Measurements from ENCODE around the gene KLF2. TPM values are rescaled to one million over a fixed set of nuclear protein-coding genes. Genes with fewer than 3 reads are reported as not detected.

The KLF2 gene
- total RNA-seq, 2 donors from 2014 or later: 34.9 to 146 TPM

DNA sequence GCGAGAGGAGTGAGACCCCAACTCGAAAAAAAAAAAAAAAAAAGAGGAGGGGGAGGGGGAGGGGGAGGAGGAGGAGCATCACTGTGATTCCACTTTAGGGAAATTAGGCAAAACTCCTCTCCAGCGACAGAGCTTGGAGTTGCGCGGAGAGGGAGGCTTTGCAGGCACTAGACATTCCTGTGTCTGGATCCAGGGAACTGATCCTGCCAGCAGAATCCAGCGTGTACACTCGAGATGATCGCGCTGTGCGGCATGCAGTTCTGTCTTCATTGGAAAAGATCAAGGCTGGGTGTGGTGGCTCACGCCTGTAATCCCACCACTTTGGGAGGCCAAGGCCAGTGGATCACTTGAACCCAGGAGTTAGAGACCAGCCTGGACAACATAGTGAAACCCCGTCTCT, 29.6 kb upstream of the KLF2 start:
- peak overlapping the region in 1 of 2 donors; percentile 98 for H3K27ac ChIP-seq
- no peak for ATAC-seq (ENCODE audit: insufficient number of reproducible peaks, low FRiP score, low read depth)
- H3K9me3 ChIP-seq: no peaks in the 10 kb centered on the region
- no peaks in the 10 kb centered on the region for H3K36me3 ChIP-seq
- DNase-seq (ENCODE audit: low spot score): no peak
- TF ChIP-seq, protein P1, sequence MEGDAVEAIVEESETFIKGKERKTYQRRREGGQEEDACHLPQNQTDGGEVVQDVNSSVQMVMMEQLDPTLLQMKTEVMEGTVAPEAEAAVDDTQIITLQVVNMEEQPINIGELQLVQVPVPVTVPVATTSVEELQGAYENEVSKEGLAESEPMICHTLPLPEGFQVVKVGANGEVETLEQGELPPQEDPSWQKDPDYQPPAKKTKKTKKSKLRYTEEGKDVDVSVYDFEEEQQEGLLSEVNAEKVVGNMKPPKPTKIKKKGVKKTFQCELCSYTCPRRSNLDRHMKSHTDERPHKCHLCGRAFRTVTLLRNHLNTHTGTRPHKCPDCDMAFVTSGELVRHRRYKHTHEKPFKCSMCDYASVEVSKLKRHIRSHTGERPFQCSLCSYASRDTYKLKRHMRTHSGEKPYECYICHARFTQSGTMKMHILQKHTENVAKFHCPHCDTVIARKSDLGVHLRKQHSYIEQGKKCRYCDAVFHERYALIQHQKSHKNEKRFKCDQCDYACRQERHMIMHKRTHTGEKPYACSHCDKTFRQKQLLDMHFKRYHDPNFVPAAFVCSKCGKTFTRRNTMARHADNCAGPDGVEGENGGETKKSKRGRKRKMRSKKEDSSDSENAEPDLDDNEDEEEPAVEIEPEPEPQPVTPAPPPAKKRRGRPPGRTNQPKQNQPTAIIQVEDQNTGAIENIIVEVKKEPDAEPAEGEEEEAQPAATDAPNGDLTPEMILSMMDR (IDR thresholded peaks at IDR 0.05): no peak
- no peaks in the 10 kb centered on the region for H3K27me3 ChIP-seq (replicated peaks; ENCODE audit: insufficient read depth)
- peaks cover 4 to 24% of the 10 kb centered on the region in 2 donors for H3K4me1 ChIP-seq (ENCODE audit: control insufficient read depth in 1 of 2, low read depth in 2 of 2)
- H3K4me3 ChIP-seq: no peak overlapping the region

- ATAC-seq (ENCODE audit: insufficient number of reproducible peaks, low FRiP score, low read depth) (no peak), DNase-seq (ENCODE audit: low spot score) (no peak)
- Histone ChIP-seq H3K4me1 (ENCODE audit: control insufficient read depth in 1 of 2, low read depth in 2 of 2) (peaks cover 4 to 24% of the 10 kb centered on the region in 2 donors), H3K4me3 (no peak overlapping the region), H3K27ac (no peak overlapping the region), H3K9me3 (no peaks in the 10 kb centered on the region), H3K36me3 (no peaks in the 10 kb centered on the region), H3K27me3 (replicated peaks; ENCODE audit: insufficient read depth) (no peaks in the 10 kb centered on the region)
- TF ChIP-seq, protein P1 (IDR thresholded peaks at IDR 0.05): no peak
Measured at GRCh38 chr19:16296713-16297112, 27.9 kb upstream of the KLF2 start.

GRCh38 chr19:16297575-16298178, 26.9 kb upstream of the KLF2 start:
- Histone ChIP-seq H3K27me3 (replicated peaks; ENCODE audit: insufficient read depth) (no peaks in the 10 kb centered on the region), H3K27ac (no peak overlapping the region), H3K36me3 (no peaks in the 10 kb centered on the region), H3K9me3 (no peaks in the 10 kb centered on the region), H3K4me3 (no peak overlapping the region), H3K4me1 (ENCODE audit: control insufficient read depth in 1 of 2, low read depth in 2 of 2) (peaks cover 4 to 17% of the 10 kb centered on the region in 2 donors)
- DNase-seq (ENCODE audit: low spot score): no peak
- TF ChIP-seq, protein P1 (IDR thresholded peaks at IDR 0.05): no peak
- ATAC-seq (ENCODE audit: insufficient number of reproducible peaks, low FRiP score, low read depth): no peak

DNA sequence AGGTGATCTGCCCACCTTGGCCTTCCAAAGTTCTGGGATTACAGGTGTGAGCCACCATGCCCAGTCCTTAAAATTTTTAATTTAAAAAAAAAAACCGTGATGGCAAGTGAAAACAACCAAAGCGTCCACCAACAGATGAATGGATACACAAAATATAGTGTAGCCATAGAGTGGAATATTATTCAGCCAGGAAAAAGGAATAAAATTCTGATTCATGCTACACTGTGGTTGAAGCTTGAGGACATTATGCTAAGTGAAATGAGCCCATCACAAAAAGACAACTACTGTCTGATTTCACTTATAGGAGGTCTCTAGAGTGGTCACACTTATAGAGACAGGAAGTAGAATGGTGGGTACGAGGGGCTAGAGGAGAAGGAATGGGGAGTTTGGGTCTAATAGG, 26.3 kb upstream of the KLF2 start:
- TF ChIP-seq, protein P1 (IDR thresholded peaks at IDR 0.05): no peak
- no peak overlapping the region for H3K27ac ChIP-seq
- H3K9me3 ChIP-seq: no peaks in the 10 kb centered on the region
- H3K27me3 ChIP-seq (replicated peaks; ENCODE audit: insufficient read depth): no peaks in the 10 kb centered on the region
- DNase-seq (ENCODE audit: low spot score): no peak
- no peak overlapping the region for H3K4me3 ChIP-seq
- ATAC-seq (ENCODE audit: insufficient number of reproducible peaks, low FRiP score, low read depth): no peak
- H3K36me3 ChIP-seq: no peaks in the 10 kb centered on the region
- peaks cover 4 to 16% of the 10 kb centered on the region in 2 donors for H3K4me1 ChIP-seq (ENCODE audit: control insufficient read depth in 1 of 2, low read depth in 2 of 2)

DNA sequence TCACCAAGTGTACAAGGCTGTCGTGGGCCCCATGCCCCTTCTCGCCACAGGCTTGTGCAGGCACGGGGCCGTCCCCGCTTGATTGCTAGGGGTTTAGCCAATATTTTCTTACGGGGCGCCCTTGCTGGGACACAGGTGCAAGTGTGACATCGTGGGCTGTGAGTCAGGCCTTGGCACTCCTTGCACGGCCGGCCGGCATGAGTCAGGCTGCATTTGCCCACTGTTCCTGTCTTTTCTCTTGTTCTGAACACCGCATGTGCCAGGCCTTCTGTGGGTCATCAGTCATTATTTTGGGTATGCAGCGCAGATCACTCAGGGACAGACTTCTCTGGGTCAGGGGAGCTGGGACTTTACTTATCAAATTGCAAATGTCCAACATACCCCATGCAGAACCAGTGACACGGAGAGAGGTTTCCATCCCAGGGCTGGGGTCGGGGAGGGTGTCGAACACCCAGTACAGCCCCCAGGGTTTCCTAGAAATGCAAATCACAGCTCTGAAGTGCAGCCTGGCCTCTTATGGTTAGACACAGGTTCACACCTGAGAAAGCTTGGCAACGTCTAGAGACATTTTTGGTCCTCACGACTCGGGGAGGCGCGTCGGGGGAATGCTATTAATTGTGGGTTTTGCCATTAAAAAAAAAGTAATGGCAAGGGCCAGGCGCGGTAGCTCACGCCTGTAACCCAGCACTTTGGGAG, 22.5 kb upstream of the KLF2 start:
- peaks cover 14 to 16% of the 10 kb centered on the region in 2 donors for H3K4me1 ChIP-seq (ENCODE audit: control insufficient read depth in 1 of 2, low read depth in 2 of 2)
- ATAC-seq (ENCODE audit: insufficient number of reproducible peaks, low FRiP score, low read depth) (no peak), DNase-seq (ENCODE audit: low spot score) (no peak)
- H3K4me3 ChIP-seq: no peak overlapping the region
- no peaks in the 10 kb centered on the region for H3K36me3 ChIP-seq
- H3K27ac ChIP-seq: no peak overlapping the region
- H3K27me3 ChIP-seq (replicated peaks; ENCODE audit: insufficient read depth): no peaks in the 10 kb centered on the region
- no peaks in the 10 kb centered on the region for H3K9me3 ChIP-seq
- TF ChIP-seq, protein P1 (IDR thresholded peaks at IDR 0.05): no peak
